H9 (cell line): ENCODE measurements around the gene TRPV6. TPM values are rescaled to one million over a fixed set of nuclear protein-coding genes. Genes with fewer than 3 reads are reported as not detected.

Source experiments
- DNase-seq: peaks from one replicate; pipeline ENCODE4 v3.0.0-alpha.2; 2017
- H2AFZ ChIP-seq: one replicate; pipeline ENCODE4 v1.6.1; 2013; ENCODE audit warnings: mild to moderate bottlenecking, low read length, control low read depth, moderate library complexity
- H2AK5ac ChIP-seq: 2 replicates; pipeline ENCODE4 v1.6.1; 2013; ENCODE audit warnings: low read length, control low read depth, mixed read lengths; ENCODE audit not compliant: insufficient read length
- H2BK120ac ChIP-seq: one replicate; pipeline ENCODE4 v1.6.1; 2013; ENCODE audit warnings: low read depth, mild to moderate bottlenecking, low read length, control low read depth, inconsistent platforms; ENCODE audit not compliant: poor library complexity, severe bottlenecking
- H2BK12ac ChIP-seq: 2 replicates; pipeline ENCODE4 v1.6.1; 2013; ENCODE audit warnings: low read length, control low read depth, mixed read lengths, low read depth; ENCODE audit not compliant: insufficient read length
- H2BK15ac ChIP-seq: 2 replicates; pipeline ENCODE4 v1.6.1; 2013; ENCODE audit warnings: low read depth, low read length, control low read depth
- H2BK20ac ChIP-seq: one replicate; pipeline ENCODE4 v1.6.1; 2013; ENCODE audit warnings: low read depth, mild to moderate bottlenecking, low read length, control low read depth, inconsistent platforms; ENCODE audit not compliant: poor library complexity, severe bottlenecking
- H2BK5ac ChIP-seq: 2 replicates; pipeline ENCODE4 v1.6.1; 2013; ENCODE audit warnings: low read length, control low read depth, mixed read lengths; ENCODE audit not compliant: insufficient read length
- H3K14ac ChIP-seq: 2 replicates; pipeline ENCODE4 v1.6.1; 2013; ENCODE audit warnings: low read length, control low read depth; ENCODE audit not compliant: insufficient read depth
- H3K18ac ChIP-seq: 2 replicates; pipeline ENCODE4 v1.6.1; 2013; ENCODE audit warnings: low read depth, mild to moderate bottlenecking, mixed read lengths, low read length, control low read depth; ENCODE audit not compliant: insufficient read length
- H3K23ac ChIP-seq: 2 replicates; pipeline ENCODE4 v1.6.1; 2013; ENCODE audit warnings: low read length, control low read depth, mixed read lengths, low read depth; ENCODE audit not compliant: insufficient read length
- H3K23me2 ChIP-seq: 2 replicates; pipeline ENCODE4 v1.6.1; 2013; ENCODE audit warnings: low read depth, mild to moderate bottlenecking, mixed read lengths, low read length, control low read depth; ENCODE audit not compliant: insufficient read length, poor library complexity, severe bottlenecking
- H3K27ac ChIP-seq: 2 replicates; pipeline ENCODE4 v1.5.1; 2013; ENCODE audit warnings: low read length, control low read depth, mixed read lengths, low read depth; ENCODE audit not compliant: insufficient read length
- H3K27me3 ChIP-seq: 2 replicates; pipeline ENCODE4 v1.6.1; 2013; ENCODE audit warnings: low read length, control low read depth, inconsistent platforms; ENCODE audit not compliant: insufficient read depth
- H3K4ac ChIP-seq: 2 replicates; pipeline ENCODE4 v1.6.1; 2013; ENCODE audit warnings: low read depth, mild to moderate bottlenecking, control low read depth, inconsistent platforms, low read length, moderate library complexity
- H3K4me1 ChIP-seq: 2 replicates; pipeline ENCODE4 v1.6.1; 2013; ENCODE audit warnings: low read length, control low read depth, inconsistent platforms; ENCODE audit not compliant: insufficient read depth
- H3K4me2 ChIP-seq: 2 replicates; pipeline ENCODE4 v1.6.1; 2013; ENCODE audit warnings: low read length, control low read depth, mixed read lengths; ENCODE audit not compliant: insufficient read length, insufficient read depth
- H3K56ac ChIP-seq: 2 replicates; pipeline ENCODE4 v1.6.1; 2013; ENCODE audit warnings: low read depth, mild to moderate bottlenecking, mixed read lengths, low read length, control low read depth; ENCODE audit not compliant: insufficient read length
- H3K79me1 ChIP-seq: 2 replicates; pipeline ENCODE4 v1.6.1; 2013; ENCODE audit warnings: low read depth, mild to moderate bottlenecking, moderate library complexity, low read length, control low read depth, inconsistent platforms; ENCODE audit not compliant: insufficient read depth, poor library complexity, severe bottlenecking
- H3K79me2 ChIP-seq: 2 replicates; pipeline ENCODE4 v1.6.1; 2013; ENCODE audit warnings: low read length, control low read depth, inconsistent platforms; ENCODE audit not compliant: insufficient read depth
- H3K9ac ChIP-seq: 2 replicates; pipeline ENCODE4 v1.6.1; 2013; ENCODE audit warnings: low read length, control low read depth, mixed read lengths; ENCODE audit not compliant: insufficient read length; ENCODE audit errors: extremely low read depth
- H3K9me3 ChIP-seq: one replicate; pipeline ENCODE4 v1.6.1; 2013; ENCODE audit warnings: low read depth, low read length, inconsistent platforms; ENCODE audit not compliant: control insufficient read depth
- H3T11ph ChIP-seq: one replicate; pipeline ENCODE4 v1.6.1; 2013; ENCODE audit warnings: mild to moderate bottlenecking, low read length, control low read depth, inconsistent platforms
- H4K20me1 ChIP-seq: one replicate; pipeline ENCODE4 v1.6.1; 2013; ENCODE audit not compliant: control insufficient read depth, insufficient read length, insufficient read depth
- H4K5ac ChIP-seq: 2 replicates; pipeline ENCODE4 v1.6.1; 2013; ENCODE audit warnings: low read depth, mild to moderate bottlenecking, mixed read lengths, low read length, control low read depth; ENCODE audit not compliant: insufficient read length
- H4K8ac ChIP-seq: replicated peaks from 2 replicates; pipeline ENCODE4 v1.6.1; 2013; ENCODE audit warnings: low read length, control low read depth, mixed read lengths, low read depth; ENCODE audit not compliant: insufficient read length
- H4K91ac ChIP-seq: 2 replicates; pipeline ENCODE4 v1.6.1; 2013; ENCODE audit warnings: low read depth, mild to moderate bottlenecking, moderate library complexity, mixed read lengths, low read length, control low read depth; ENCODE audit not compliant: insufficient read length
- H3K27ac Mint-ChIP-seq, 3 experiments: 2 replicates in 2 of 3; 3 replicates in 1 of 3; pipeline ENCODE4 v1.8.0; 2020 to 2021; ENCODE audit warnings: mixed read lengths in 3 of 3, mild to moderate bottlenecking in 1 of 3, moderate library complexity in 1 of 3
- H3K27me3 Mint-ChIP-seq: 2 replicates; pipeline ENCODE4 v1.8.0; 2021; ENCODE audit warnings: low read depth, mild to moderate bottlenecking, moderate library complexity, mixed read lengths
- H3K36me3 Mint-ChIP-seq, 3 experiments: 2 replicates in 2 of 3; 3 replicates in 1 of 3; pipeline ENCODE4 v1.8.0; 2020 to 2021; ENCODE audit warnings: low read depth in 3 of 3, mixed read lengths in 3 of 3; ENCODE audit not compliant: insufficient read depth in 1 of 3
- H3K4me1 Mint-ChIP-seq, 2 experiments: 2 replicates each; pipeline ENCODE4 v1.8.0; 2020; ENCODE audit warnings: mixed read lengths in 2 of 2
- H3K4me3 Mint-ChIP-seq, 2 experiments: 2 replicates in 1 of 2; 3 replicates in 1 of 2; pipeline ENCODE4 v1.8.0; 2020 to 2021; ENCODE audit warnings: mild to moderate bottlenecking in 2 of 2, mixed read lengths in 2 of 2, moderate library complexity in 1 of 2
- H3K9me3 Mint-ChIP-seq, 2 experiments: 2 replicates in 1 of 2; 3 replicates in 1 of 2; pipeline ENCODE4 v1.8.0; 2020; ENCODE audit warnings: mild to moderate bottlenecking in 2 of 2, mixed read lengths in 2 of 2, moderate library complexity in 1 of 2
- CTCF ChIP-seq: fragments of 200-600 bp; sonication (generic); conservative IDR thresholded peaks from 3 replicates; pipeline ENCODE4 v1.8.0; 2021; ENCODE audit warnings: antibody characterized with exemption, mild to moderate bottlenecking
- WGBS: extraction: QIAGEN DNeasy Blood & Tissue Kit; methylation state at CpG from one replicate; pipeline ENCODE4 v1.1.7; 2013; ENCODE audit warnings: missing lambda C conversion rate, low lambda C conversion rate, mixed read lengths; ENCODE audit not compliant: insufficient read length; ENCODE audit errors: extremely low coverage; 5-methylcytosine and 5-hydroxymethylcytosine counted together
- total RNA-seq: library from RNA; stranded (reverse); gene quantifications from 2 replicates; pipeline ENCODE4 v1.2.1, GENCODE V29; 2021

The TRPV6 gene
- total RNA-seq, 1 experiment from 2014 or later: 0.61 TPM

GRCh38 chr7:142927949-142928348, 42.4 kb upstream of the TRPV6 start:
- H3K14ac ChIP-seq: no peak overlapping the region
- H3K9ac ChIP-seq: no peak overlapping the region
- H3K9me3 ChIP-seq: no peaks in the 10 kb centered on the region
- no peak overlapping the region for H3K27ac ChIP-seq
- H3K27me3 ChIP-seq: no peaks in the 10 kb centered on the region
- H3K4me1 ChIP-seq: peaks cover 3% of the 10 kb centered on the region; the same call in 1 of the 2 replicates
- DNase-seq: no peak
- no peaks in the 10 kb centered on the region for H4K20me1 ChIP-seq
- Mint-ChIP-seq H3K4me1 (peaks cover 4% of the 10 kb centered on the region in 2 experiments), H3K27me3 (peaks cover 49% of the 10 kb centered on the region), H3K27ac (no peak overlapping the region; a peak in 1 of 7 replicates), H3K36me3 (no peaks in the 10 kb centered on the region; a peak in 1 of 7 replicates), H3K9me3 (peaks cover 0 to 3% of the 10 kb centered on the region in 2 experiments; a peak in 1 of 5 replicates), H3K4me3 (no peak overlapping the region)
- no peak overlapping the region for H3T11ph ChIP-seq
- no peaks in the 10 kb centered on the region for H3K79me2 ChIP-seq
- no peak overlapping the region for H3K18ac ChIP-seq
- H2BK12ac ChIP-seq: no peak overlapping the region
- H3K23me2 ChIP-seq: no peaks in the 10 kb centered on the region
- no peak overlapping the region for H3K4ac ChIP-seq
- no peak overlapping the region for H3K4me2 ChIP-seq
- H4K91ac ChIP-seq: no peak overlapping the region
- no CpG with 5 or more reads among the region's 8 CpGs for WGBS
- H4K8ac ChIP-seq: no peak overlapping the region
- H3K56ac ChIP-seq: no peak overlapping the region
- H2BK15ac ChIP-seq: no peak overlapping the region
- H3K23ac ChIP-seq: no peak overlapping the region
- no peak overlapping the region for H2BK20ac ChIP-seq
- H2BK5ac ChIP-seq: no peak overlapping the region
- no peak for TF ChIP-seq CTCF
- H3K79me1 ChIP-seq: no peaks in the 10 kb centered on the region
- no peak overlapping the region for H4K5ac ChIP-seq
- H2AFZ ChIP-seq: no peak overlapping the region
- H2AK5ac ChIP-seq: no peak overlapping the region
- H2BK120ac ChIP-seq: no peak overlapping the region
